Measurements from ENCODE around the gene THAP10. TPM values are rescaled to one million over a fixed set of nuclear protein-coding genes. Genes with fewer than 3 reads are reported as not detected.

The THAP10 gene
- total RNA-seq, 1 donor from 2014 or later = 1.6 TPM

DNA sequence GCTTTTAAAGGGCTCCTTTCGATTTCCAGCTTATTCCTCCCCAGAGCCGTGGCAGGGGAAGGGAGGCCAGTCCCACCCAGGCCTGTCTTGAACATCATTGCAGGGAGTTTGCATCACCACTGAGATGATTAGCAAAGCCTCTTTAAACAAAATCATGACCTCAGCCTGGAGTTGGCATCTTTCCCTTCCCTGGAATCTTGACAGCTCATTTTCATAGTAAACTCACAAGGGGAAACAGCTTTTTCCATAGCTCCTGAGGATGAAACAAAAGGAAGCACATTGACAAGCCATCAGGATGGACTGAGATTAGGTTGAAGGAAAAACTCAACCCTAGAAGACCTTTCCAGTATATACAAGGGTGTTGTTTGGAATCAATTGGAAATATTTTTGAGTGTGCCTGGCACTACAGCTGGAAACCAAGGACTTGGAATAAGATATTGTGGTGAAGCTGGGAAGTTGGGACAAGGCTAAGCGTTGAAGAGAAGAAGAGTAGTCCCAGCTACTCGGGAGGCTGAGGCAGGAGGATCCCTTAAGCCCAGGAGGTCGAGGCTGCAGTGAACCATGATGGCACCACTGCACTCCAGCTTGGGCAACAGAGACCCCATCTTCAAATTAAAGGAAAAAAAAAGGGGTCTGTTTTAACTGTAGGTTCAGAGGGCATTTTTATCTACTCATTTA is 35.2 kb downstream of the THAP10 start:
- H3K27me3 Mint-ChIP-seq (ENCODE audit: low read depth, unreplicated experiment) = no peaks in the 10 kb centered on the region
- Histone ChIP-seq H3K4me3 (ENCODE audit: insufficient read depth, low read depth, low read length) (no peak overlapping the region), H3K9me3 (ENCODE audit: insufficient read depth, low read depth, low read length) (no peaks in the 10 kb centered on the region), H3K4me2 (ENCODE audit: low read length) (peak overlapping the region; percentile 70), H3K27ac (ENCODE audit: low read depth, low read length) (peak overlapping the region; percentile 82), H3K4me1 (ENCODE audit: insufficient read depth, low read length) (peaks cover 45% of the 10 kb centered on the region), H3K27me3 (ENCODE audit: insufficient read depth, low read length) (no peaks in the 10 kb centered on the region), H4K20me1 (ENCODE audit: insufficient read depth, low read length) (peaks cover 11% of the 10 kb centered on the region), H3K36me3 (ENCODE audit: insufficient read depth, low read length) (no peaks in the 10 kb centered on the region), H3K79me2 (ENCODE audit: insufficient read depth, low read length) (peaks cover 16% of the 10 kb centered on the region), H2AFZ (ENCODE audit: low read depth, low read length) (no peak overlapping the region), H3K9ac (ENCODE audit: low read length) (peak overlapping the region; percentile 68)
- H3K4me3 Mint-ChIP-seq (ENCODE audit: unreplicated experiment) = peak overlapping the region; percentile 55
- no peak for TF ChIP-seq EZH2 (IDR thresholded peaks at IDR 0.05; ENCODE audit: insufficient read depth, low read length)
- H3K36me3 Mint-ChIP-seq (ENCODE audit: low read depth, unreplicated experiment) = peaks cover 4% of the 10 kb centered on the region
- peak; percentile 97 for DNase-seq (ENCODE audit: low read depth)
- peak; percentile 96 for FAIRE-seq
- peaks cover 29% of the 10 kb centered on the region for H3K4me1 Mint-ChIP-seq (ENCODE audit: low read depth, unreplicated experiment)
- H3K9me3 Mint-ChIP-seq (ENCODE audit: unreplicated experiment) = no peaks in the 10 kb centered on the region
- H3K27ac Mint-ChIP-seq (ENCODE audit: unreplicated experiment) = peak overlapping the region; percentile 99

DNA sequence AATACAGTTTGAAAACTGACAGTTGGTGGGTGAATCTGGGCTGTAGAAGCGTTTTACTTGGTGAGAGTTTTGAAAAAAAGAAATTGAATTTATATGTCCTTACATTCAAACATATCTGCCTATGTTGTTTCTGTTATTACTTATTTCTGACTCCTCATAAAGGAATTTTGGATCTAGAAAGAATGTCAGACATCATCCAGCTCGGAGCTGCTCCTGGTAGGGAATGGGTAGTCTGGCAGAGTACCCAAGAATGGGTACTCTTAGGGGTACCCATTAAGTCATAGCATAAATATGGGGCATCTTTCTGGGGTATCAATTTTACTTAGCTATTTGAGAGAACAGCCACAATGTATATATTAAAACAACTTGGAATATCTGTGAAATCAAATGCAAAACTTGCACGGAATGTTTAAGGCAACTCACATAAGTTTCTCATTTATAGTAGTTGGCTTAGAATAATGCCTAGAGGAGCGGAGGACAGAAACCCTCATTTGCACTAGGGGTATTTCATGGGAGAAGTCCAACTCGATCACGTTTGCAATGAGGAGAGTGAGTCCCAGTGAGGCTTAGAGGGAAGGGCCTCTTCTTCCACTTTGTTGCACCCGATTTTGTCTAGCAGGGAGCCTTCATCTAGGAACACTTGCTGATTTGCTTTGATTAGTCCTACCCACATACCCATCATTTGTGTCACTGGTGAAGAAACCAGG is 35.9 kb downstream of the THAP10 start:
- no peaks in the 10 kb centered on the region for H3K9me3 ChIP-seq (ENCODE audit: insufficient read depth, low read depth, low read length)
- DNase-seq (ENCODE audit: low read depth) = no peak
- Mint-ChIP-seq H3K27ac (ENCODE audit: unreplicated experiment) (peak overlapping the region; percentile 99), H3K9me3 (ENCODE audit: unreplicated experiment) (no peaks in the 10 kb centered on the region), H3K4me1 (ENCODE audit: low read depth, unreplicated experiment) (peaks cover 35% of the 10 kb centered on the region), H3K4me3 (ENCODE audit: unreplicated experiment) (peak overlapping the region; percentile 55), H3K36me3 (ENCODE audit: low read depth, unreplicated experiment) (peaks cover 6% of the 10 kb centered on the region), H3K27me3 (ENCODE audit: low read depth, unreplicated experiment) (no peaks in the 10 kb centered on the region)
- H3K27ac ChIP-seq (ENCODE audit: low read depth, low read length) = peak overlapping the region; percentile 82
- TF ChIP-seq, protein P1, sequence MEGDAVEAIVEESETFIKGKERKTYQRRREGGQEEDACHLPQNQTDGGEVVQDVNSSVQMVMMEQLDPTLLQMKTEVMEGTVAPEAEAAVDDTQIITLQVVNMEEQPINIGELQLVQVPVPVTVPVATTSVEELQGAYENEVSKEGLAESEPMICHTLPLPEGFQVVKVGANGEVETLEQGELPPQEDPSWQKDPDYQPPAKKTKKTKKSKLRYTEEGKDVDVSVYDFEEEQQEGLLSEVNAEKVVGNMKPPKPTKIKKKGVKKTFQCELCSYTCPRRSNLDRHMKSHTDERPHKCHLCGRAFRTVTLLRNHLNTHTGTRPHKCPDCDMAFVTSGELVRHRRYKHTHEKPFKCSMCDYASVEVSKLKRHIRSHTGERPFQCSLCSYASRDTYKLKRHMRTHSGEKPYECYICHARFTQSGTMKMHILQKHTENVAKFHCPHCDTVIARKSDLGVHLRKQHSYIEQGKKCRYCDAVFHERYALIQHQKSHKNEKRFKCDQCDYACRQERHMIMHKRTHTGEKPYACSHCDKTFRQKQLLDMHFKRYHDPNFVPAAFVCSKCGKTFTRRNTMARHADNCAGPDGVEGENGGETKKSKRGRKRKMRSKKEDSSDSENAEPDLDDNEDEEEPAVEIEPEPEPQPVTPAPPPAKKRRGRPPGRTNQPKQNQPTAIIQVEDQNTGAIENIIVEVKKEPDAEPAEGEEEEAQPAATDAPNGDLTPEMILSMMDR (IDR thresholded peaks at IDR 0.05; ENCODE audit: insufficient read depth, low read depth, low read length) = no peak
- H4K20me1 ChIP-seq (ENCODE audit: insufficient read depth, low read length) = peaks cover 18% of the 10 kb centered on the region
- H3K36me3 ChIP-seq (ENCODE audit: insufficient read depth, low read length) = peaks cover 5% of the 10 kb centered on the region
- H3K4me2 ChIP-seq (ENCODE audit: low read length) = peak overlapping the region; percentile 70
- FAIRE-seq = no peak
- H3K9ac ChIP-seq (ENCODE audit: low read length) = peak overlapping the region; percentile 68
- no peak overlapping the region for H2AFZ ChIP-seq (ENCODE audit: low read depth, low read length)
- H3K27me3 ChIP-seq (ENCODE audit: insufficient read depth, low read length) = no peaks in the 10 kb centered on the region
- no peak overlapping the region for H3K4me3 ChIP-seq (ENCODE audit: insufficient read depth, low read depth, low read length)
- H3K79me2 ChIP-seq (ENCODE audit: insufficient read depth, low read length) = peaks cover 23% of the 10 kb centered on the region
- H3K4me1 ChIP-seq (ENCODE audit: insufficient read depth, low read length) = peaks cover 51% of the 10 kb centered on the region

DNA sequence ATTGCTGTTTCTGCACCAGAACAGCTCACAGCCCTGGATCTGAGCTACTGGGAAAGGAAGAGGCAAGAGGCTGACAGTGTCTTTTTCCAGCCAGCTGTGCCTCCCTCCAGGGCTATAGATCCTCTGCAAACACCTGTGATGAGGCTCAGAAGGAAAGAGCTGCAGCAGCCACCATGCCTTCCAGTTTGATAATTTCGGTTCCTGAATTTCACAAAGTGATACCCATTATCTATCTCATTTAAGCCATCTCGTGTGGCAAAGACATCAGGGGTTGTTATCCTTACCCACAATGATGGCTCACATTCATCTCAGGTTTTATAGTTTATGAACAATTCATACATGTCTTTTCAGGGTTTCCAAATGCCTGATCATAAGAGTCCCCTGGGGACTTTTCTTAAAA is 36.5 kb downstream of the THAP10 start:
- no peak overlapping the region for H2AFZ ChIP-seq (ENCODE audit: low read depth, low read length)
- no peak for DNase-seq (ENCODE audit: low read depth)
- no peaks in the 10 kb centered on the region for H3K27me3 ChIP-seq (ENCODE audit: insufficient read depth, low read length)
- H3K4me3 Mint-ChIP-seq (ENCODE audit: unreplicated experiment) = peak overlapping the region; percentile 55
- H3K4me1 Mint-ChIP-seq (ENCODE audit: low read depth, unreplicated experiment) = peaks cover 38% of the 10 kb centered on the region
- peaks cover 19% of the 10 kb centered on the region for H4K20me1 ChIP-seq (ENCODE audit: insufficient read depth, low read length)
- H3K36me3 Mint-ChIP-seq (ENCODE audit: low read depth, unreplicated experiment) = peaks cover 9% of the 10 kb centered on the region
- peaks cover 9% of the 10 kb centered on the region for H3K36me3 ChIP-seq (ENCODE audit: insufficient read depth, low read length)
- peak overlapping the region; percentile 68 for H3K9ac ChIP-seq (ENCODE audit: low read length)
- H3K4me2 ChIP-seq (ENCODE audit: low read length) = peak overlapping the region; percentile 70
- H3K9me3 ChIP-seq (ENCODE audit: insufficient read depth, low read depth, low read length) = no peaks in the 10 kb centered on the region
- peaks cover 28% of the 10 kb centered on the region for H3K79me2 ChIP-seq (ENCODE audit: insufficient read depth, low read length)
- no peak overlapping the region for H3K4me3 ChIP-seq (ENCODE audit: insufficient read depth, low read depth, low read length)
- FAIRE-seq = no peak
- no peaks in the 10 kb centered on the region for H3K9me3 Mint-ChIP-seq (ENCODE audit: unreplicated experiment)
- TF ChIP-seq EZH2 (IDR thresholded peaks at IDR 0.05; ENCODE audit: insufficient read depth, low read length) = no peak
- TF ChIP-seq, protein P1 (IDR thresholded peaks at IDR 0.05; ENCODE audit: insufficient read depth, low read depth, low read length) = no peak
- peak overlapping the region; percentile 82 for H3K27ac ChIP-seq (ENCODE audit: low read depth, low read length)
- peaks cover 51% of the 10 kb centered on the region for H3K4me1 ChIP-seq (ENCODE audit: insufficient read depth, low read length)
- peak overlapping the region; percentile 99 for H3K27ac Mint-ChIP-seq (ENCODE audit: unreplicated experiment)
- H3K27me3 Mint-ChIP-seq (ENCODE audit: low read depth, unreplicated experiment) = no peaks in the 10 kb centered on the region
